A549 (cell line): ENCODE results near the gene PLPP6. TPM values are rescaled to one million over a fixed set of nuclear protein-coding genes. Genes with fewer than 3 reads are reported as not detected.

Experiments
- ATAC-seq, 2 experiments: fragments of 200-7000 bp in 1 of 2; fragments of >200 bp in 1 of 2; cut with Nextera tagmentation in 1 of 2; cut with Tn5 transposase in 1 of 2; 3 replicates each; pipeline versions ENCODE4 v1.8.0 to v1.9.1; 2018 to 2020; ENCODE audit warnings: mild to moderate bottlenecking in 1 of 2, moderate library complexity in 1 of 2
- CTCF ChIA-PET: fragments of 300-600 bp; sonication (Branson Sonifier 250); formaldehyde crosslinking; extraction: SDS; loops from one replicate; lab custom pipeline; 2021; ENCODE audit warnings: antibody characterized with exemption, inconsistent platforms; lab: Yijun Ruan, JAX
- POLR2A ChIA-PET: fragments of 350-600 bp; formaldehyde crosslinking; extraction: SDS; loops from one replicate; lab custom pipeline; 2021; ENCODE audit warnings: antibody characterized with exemption, inconsistent platforms; lab: Yijun Ruan, JAX
- DNase-seq, 2 experiments: peaks; one replicate each; pipeline versions ENCODE4 v3.0.0 to v3.0.0-alpha.2; 2011 to 2016; ENCODE audit warnings: low read depth in 1 of 2, low spot score in 1 of 2
- FAIRE-seq: peaks from 2 replicates; lab custom pipeline; 2011; peaks lifted over from hg19 to GRCh38; lab: Jason Lieb, UNC
- H3K27ac ChIP-seq, 2 experiments: fragments of >200 bp; sonication (Bioruptor Twin); formaldehyde crosslinking; 3 replicates each; pipeline ENCODE4 v1.5.1; 2016 to 2017
- H3K4me1 ChIP-seq: fragments of >200 bp; sonication (Bioruptor Twin); formaldehyde crosslinking; 3 replicates; pipeline ENCODE4 v1.6.1; 2016
- H3K4me2 ChIP-seq: fragments of >200 bp; sonication (Bioruptor Twin); formaldehyde crosslinking; 3 replicates; pipeline ENCODE4 v1.6.1; 2016
- H3K4me3 ChIP-seq: fragments of >200 bp; sonication (Bioruptor Twin); formaldehyde crosslinking; 3 replicates; pipeline ENCODE4 v1.5.1; 2016
- H3K9me3 ChIP-seq: fragments of >200 bp; sonication (Bioruptor Twin); formaldehyde crosslinking; 3 replicates; pipeline ENCODE4 v1.6.1; 2016
- ATOH8 ChIP-seq: fragments of 250-450 bp; sonication (Bioruptor Pico); IDR thresholded peaks from 2 replicates; pipeline ENCODE4 v1.5.0; 2020; ENCODE audit warnings: low read depth, mild to moderate bottlenecking, moderate library complexity
- CBX2 ChIP-seq: fragments of 200-600 bp; sonication (generic); IDR thresholded peaks from 2 replicates; pipeline ENCODE4 v1.6.1; 2016; ENCODE audit warnings: low read depth, mild to moderate bottlenecking, borderline replicate concordance
- CEBPB ChIP-seq, 2 experiments: fragments of >200 bp in 1 of 2; sonication (Bioruptor Twin) in 1 of 2; formaldehyde crosslinking in 1 of 2; IDR thresholded peaks; 2 replicates each; pipeline ENCODE4 v1.6.1; 2012 to 2016
- CHD4 ChIP-seq: fragments of 200-600 bp; sonication (generic); IDR thresholded peaks from 2 replicates; pipeline ENCODE4 v1.6.1; 2016; ENCODE audit warnings: antibody characterized with exemption, mild to moderate bottlenecking, borderline replicate concordance
- ELK1 ChIP-seq: fragments of 150-350 bp; IDR thresholded peaks from 2 replicates; pipeline ENCODE4 v1.6.1; 2014; ENCODE audit warnings: low read depth, mild to moderate bottlenecking, low read length
- ESRRA ChIP-seq: fragments of 150-350 bp; IDR thresholded peaks from 2 replicates; pipeline ENCODE4 v1.6.1; 2014; ENCODE audit warnings: mild to moderate bottlenecking, low read length, borderline replicate concordance
- FOSL2 ChIP-seq, 2 experiments: fragments of 450-650 bp in 1 of 2; fragments of >200 bp in 1 of 2; sonication (Bioruptor Twin) in 1 of 2; formaldehyde crosslinking; IDR thresholded peaks; 2 replicates each; pipeline versions ENCODE4 v1.5.0 to v1.6.1; 2016 to 2020; ENCODE audit warnings: mild to moderate bottlenecking in 1 of 2, moderate library complexity in 1 of 2
- FOXS1 ChIP-seq: fragments of 250-450 bp; sonication (Bioruptor Pico); IDR thresholded peaks from 2 replicates; pipeline ENCODE4 v1.5.0; 2020; ENCODE audit warnings: mild to moderate bottlenecking, moderate library complexity
- HDAC2 ChIP-seq: fragments of 200-600 bp; sonication (generic); IDR thresholded peaks from 2 replicates; pipeline ENCODE4 v1.6.1; 2016
- HOXB5 ChIP-seq: fragments of 250-450 bp; sonication (Bioruptor Pico); IDR thresholded peaks from 2 replicates; pipeline ENCODE4 v1.5.0; 2020; ENCODE audit warnings: mild to moderate bottlenecking, moderate library complexity
- KDM5A ChIP-seq: fragments of 200-600 bp; sonication (generic); IDR thresholded peaks from 2 replicates; pipeline ENCODE4 v1.6.1; 2016; ENCODE audit warnings: antibody characterized with exemption, mild to moderate bottlenecking
- MAZ ChIP-seq: fragments of 150-350 bp; IDR thresholded peaks from 2 replicates; pipeline ENCODE4 v1.6.1; 2014; ENCODE audit warnings: antibody characterized with exemption, low read depth, low read length, borderline replicate concordance
- PBX3 ChIP-seq: IDR thresholded peaks from 2 replicates; pipeline ENCODE4 v1.6.1; 2012
- RARB ChIP-seq: fragments of 250-450 bp; sonication (Bioruptor Pico); IDR thresholded peaks from 2 replicates; pipeline ENCODE4 v1.8.0; 2021; ENCODE audit warnings: mild to moderate bottlenecking, moderate library complexity
- RCOR1 ChIP-seq: fragments of 150-350 bp; IDR thresholded peaks from 2 replicates; pipeline ENCODE4 v1.6.1; 2014; ENCODE audit warnings: antibody characterized with exemption, low read length, low read depth
- REST ChIP-seq: fragments of 200-600 bp; sonication (generic); IDR thresholded peaks from 2 replicates; pipeline ENCODE4 v1.6.1; 2016; ENCODE audit warnings: antibody characterized with exemption, mild to moderate bottlenecking, moderate library complexity
- SREBF2 ChIP-seq: fragments of 450-650 bp; IDR thresholded peaks from 2 replicates; pipeline ENCODE4 v1.6.1; 2014; ENCODE audit warnings: mild to moderate bottlenecking, moderate library complexity
- WGBS: methylation state at CpG from one replicate; pipeline ENCODE4 v1.1.6; 2017; ENCODE audit errors: missing lambda C conversion rate; 5-methylcytosine and 5-hydroxymethylcytosine counted together
- polyA plus RNA-seq, 4 experiments: library from polyadenylated mRNA; depleted of rRNA in 3 of 4; stranded (reverse); fragments of >200 nt; fragmentation: RNase III in 1 of 4; extraction: RNeasy Plus Mini Kit Qiagen cat#74134 plus additional on column Dnase treatment in 1 of 4; gene quantifications; 2 replicates in 3 of 4; 3 replicates in 1 of 4; pipeline ENCODE4 v1.2.3, GENCODE V29; 2011 to 2017

Gene PLPP6
- polyA plus RNA-seq, 2 of the 4 experiments (the other 2 are of a cell fraction): 11.2 to 13.5 TPM

GRCh38 chr9:4620881-4621555 lies 41.1 kb upstream of the PLPP6 start:
- H3K4me2 ChIP-seq: no peak overlapping the region
- DNase-seq: no peak
- no peak overlapping the region for H3K4me3 ChIP-seq
- ChIA-PET POLR2A (no interaction called here), CTCF (interaction anchor here (0.9 to 1.9 kb wide), 3 partner anchors 16 to 41 kb away, joined by 3 to 7 read pairs (median 6); partner anchors contain the start of gene PLPP6)
- no peak for TF ChIP-seq FOXS1 (CRISPR knock-in tag)
- no peak for TF ChIP-seq ESRRA
- TF ChIP-seq CBX2: no peak
- TF ChIP-seq ELK1: no peak
- no peak for TF ChIP-seq CHD4
- no peaks in the 10 kb centered on the region for H3K4me1 ChIP-seq
- 63% methylated on average over 2 of the region's 2 CpGs for WGBS
- no peak overlapping the region for H3K27ac ChIP-seq
- no peak for ATAC-seq
- no peaks in the 10 kb centered on the region for H3K9me3 ChIP-seq
- FAIRE-seq: no peak

GRCh38 chr9:4622016-4622415 lies 40.1 kb upstream of the PLPP6 start:
- WGBS: 81% methylated on average over 10 of the region's 10 CpGs
- H3K4me3 ChIP-seq: no peak overlapping the region
- H3K4me1 ChIP-seq: no peaks in the 10 kb centered on the region
- FAIRE-seq (no peak), DNase-seq (no peak), ATAC-seq (no peak)
- CTCF ChIA-PET: interaction anchor here (1.5 to 1.9 kb wide), 2 partner anchors 17 to 19 kb away, joined by 3 to 7 read pairs; no protein-coding TSS in a partner anchor
- H3K4me2 ChIP-seq: no peak overlapping the region
- TF ChIP-seq HOXB5 (CRISPR knock-in tag) (no peak), RCOR1 (no peak), KDM5A (no peak), RARB (CRISPR knock-in tag) (no peak), HDAC2 (no peak), SREBF2 (no peak), ATOH8 (CRISPR knock-in tag) (no peak), MAZ (no peak), CEBPB (IDR thresholded peaks at IDR 0.05) (no peak), FOSL2 (IDR thresholded peaks at IDR 0.05) (no peak), FOSL2 (CRISPR knock-in tag; IDR thresholded peaks at IDR 0.05) (no peak), REST (no peak), PBX3 (no peak)
- H3K27ac ChIP-seq: no peak overlapping the region
- H3K9me3 ChIP-seq: no peaks in the 10 kb centered on the region
- POLR2A ChIA-PET: no interaction called here
